Caki2 (cell line): ENCODE measurements around the gene PLXNA4. TPM values are rescaled to one million over a fixed set of nuclear protein-coding genes. Genes with fewer than 3 reads are reported as not detected.

Experiments
- DNase-seq: peaks from one replicate; pipeline ENCODE4 v3.0.0-alpha.2; 2015; ENCODE audit warnings: low read depth
- in situ Hi-C: cut with HindIII; loops from 2 replicates; pipeline ENCODE4 v1.10.0; 2016; ENCODE audit warnings: low sequenced_read_pairs, low pct_unique_long_range_greater_than_20kb, mixed read lengths
- total RNA-seq: library from RNA; depleted of rRNA; stranded (reverse); fragments of >200 nt; shearing (Covaris generic); gene quantifications from 2 replicates; pipeline ENCODE4 v1.2.3, GENCODE V29; 2014; ENCODE audit warnings: low replicate concordance

The PLXNA4 gene
- total RNA-seq, 1 experiment from 2014 or later: 0.34 TPM

DNA sequence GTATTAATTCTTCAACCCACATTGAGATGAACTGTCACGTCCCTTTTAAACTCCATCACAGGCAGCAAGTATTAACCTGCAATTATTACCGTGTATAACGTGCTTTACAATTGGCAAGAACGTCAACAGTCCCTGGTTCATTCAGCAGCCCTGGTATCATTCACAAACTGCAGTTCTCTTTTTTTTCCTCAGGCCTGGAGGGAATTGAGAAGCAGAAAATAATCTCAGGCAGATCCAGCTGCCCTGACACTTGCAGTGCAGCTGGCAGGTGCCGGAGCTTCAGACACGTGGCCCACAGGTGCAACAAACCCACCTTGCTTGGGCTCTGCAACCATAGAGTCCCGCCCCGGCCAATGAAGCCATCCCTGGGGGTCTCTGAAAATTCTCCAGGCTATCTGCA is 137.3 kb downstream of the PLXNA4 start:
- DNase-seq: no peak
- in situ Hi-C loops: no loop called here

DNA sequence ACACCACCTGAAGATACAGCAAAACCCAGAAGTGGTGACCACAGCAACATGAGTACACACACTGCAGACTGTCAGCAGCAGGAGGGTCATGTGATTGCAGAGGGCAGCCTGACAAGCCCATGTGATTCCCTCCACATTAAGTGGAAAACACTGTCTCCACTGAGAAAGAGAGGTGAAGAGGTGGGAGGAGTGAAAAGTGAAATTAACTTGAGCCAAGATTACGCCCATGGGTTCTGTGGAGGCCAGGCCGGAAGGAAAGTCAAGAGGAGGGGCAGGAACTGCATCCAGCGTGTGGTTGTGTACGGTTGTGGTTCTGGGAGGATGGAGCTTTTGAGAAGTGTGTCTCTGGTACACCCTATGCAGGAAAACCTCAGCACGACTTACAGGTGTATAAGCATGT is 138.5 kb downstream of the PLXNA4 start:
- DNase-seq: no peak
- in situ Hi-C loops: no loop called here

DNA sequence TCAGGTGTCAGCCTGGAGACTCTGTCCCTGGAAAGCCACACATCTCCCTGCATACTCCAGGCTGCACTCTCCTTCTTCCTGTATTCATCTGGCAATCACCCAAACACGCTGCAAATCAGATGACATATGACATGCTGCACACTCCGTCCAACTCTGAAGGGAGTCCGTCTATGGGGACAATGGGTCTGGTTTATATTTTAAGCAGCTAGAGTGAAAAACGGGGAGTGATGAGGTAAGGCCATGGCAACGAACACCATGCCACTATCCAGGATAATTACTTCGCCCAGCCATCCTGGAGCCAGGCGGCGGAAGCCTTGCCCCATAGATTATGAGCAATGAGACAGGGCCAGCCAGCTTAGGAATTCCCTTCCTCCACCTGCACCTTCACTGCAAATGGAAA is 140.1 kb downstream of the PLXNA4 start:
- in situ Hi-C loops: no loop called here
- no peak for DNase-seq

DNA sequence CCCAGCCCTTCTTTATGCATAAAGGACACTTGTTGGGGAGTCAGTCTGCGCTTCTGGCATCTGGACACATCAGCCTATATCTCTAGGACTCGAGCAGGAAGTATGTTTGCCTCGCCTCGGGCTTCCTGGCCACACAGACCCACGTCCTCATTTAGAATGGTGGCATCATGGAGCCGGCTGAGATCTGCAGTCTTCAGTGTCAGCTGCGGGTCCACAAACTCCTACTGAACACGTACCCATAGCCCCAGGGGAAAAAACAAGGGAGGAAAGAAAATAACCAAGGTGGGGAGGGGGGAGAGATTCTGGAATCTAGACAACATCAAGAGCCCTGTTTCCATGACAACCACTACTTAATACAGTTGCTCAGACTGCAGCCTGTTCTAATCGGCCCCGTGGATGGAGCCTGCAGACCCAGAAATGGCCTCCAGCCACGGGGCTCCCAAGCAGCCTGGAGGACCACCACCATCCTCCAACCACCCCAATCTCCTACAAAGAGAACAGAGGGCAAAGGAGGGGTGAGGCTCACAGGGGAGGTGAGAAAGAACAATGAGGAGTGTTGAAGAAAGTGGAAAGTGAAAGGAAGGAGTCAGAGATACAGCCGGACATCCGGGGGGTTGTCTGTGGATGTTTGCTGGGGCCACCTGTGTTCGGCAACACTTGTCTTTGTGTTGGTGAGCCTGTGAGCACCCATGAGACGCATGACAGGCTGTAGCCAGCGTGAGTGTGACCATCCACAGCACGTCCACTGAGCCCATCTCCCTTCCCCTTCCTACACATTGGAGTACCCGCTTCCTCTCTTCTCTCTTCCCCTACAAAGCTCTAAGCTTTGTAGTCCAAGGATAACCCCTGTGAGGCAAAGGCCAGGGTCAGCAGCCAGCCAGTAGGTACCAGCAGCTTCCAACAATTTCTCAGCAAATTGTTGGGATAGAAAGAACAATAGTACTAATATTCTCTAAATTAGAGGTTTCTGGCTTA is 141.0 kb downstream of the PLXNA4 start:
- DNase-seq: no peak
- in situ Hi-C loops: no loop called here

DNA sequence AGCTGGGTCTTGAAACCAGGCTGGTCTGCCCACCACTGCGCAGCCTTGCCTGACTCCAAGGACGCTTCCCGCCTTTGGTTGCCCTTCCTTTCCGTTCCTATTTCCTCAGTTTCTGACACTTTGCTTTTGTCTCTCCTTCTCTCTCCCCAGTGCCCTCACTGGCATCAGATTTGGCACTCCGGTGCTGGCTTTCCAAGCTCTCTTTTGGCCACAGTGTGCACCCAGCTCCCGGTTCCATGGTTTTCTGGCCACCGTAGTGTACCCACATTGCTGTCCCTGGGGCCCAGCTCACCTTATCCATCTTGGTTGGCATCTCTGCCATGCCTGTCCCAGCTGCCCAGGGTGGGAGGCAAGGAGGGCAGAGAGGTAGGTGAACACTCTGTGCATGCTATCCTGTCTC is 142.2 kb downstream of the PLXNA4 start:
- DNase-seq: no peak
- in situ Hi-C loops: no loop called here

DNA sequence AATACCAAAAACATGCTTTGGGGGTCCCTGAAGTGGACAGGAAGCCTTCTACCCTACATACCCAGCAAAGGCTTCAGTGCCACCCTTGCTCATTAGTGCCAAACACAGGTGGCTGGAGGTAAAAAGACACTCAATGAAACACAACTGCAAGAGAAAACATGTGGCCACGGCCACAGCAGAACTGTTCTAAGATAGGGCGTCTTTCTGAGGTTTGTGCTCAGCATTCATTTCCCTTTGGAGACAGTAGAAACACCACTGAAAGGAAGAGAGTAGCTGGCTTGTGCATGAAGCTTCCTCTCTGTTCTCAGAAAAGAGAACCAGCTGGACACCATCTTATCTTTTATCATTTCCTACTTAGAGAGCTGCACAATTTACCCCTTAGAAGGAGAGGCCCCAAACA is 143.0 kb downstream of the PLXNA4 start:
- in situ Hi-C loops: no loop called here
- DNase-seq: no peak

DNA sequence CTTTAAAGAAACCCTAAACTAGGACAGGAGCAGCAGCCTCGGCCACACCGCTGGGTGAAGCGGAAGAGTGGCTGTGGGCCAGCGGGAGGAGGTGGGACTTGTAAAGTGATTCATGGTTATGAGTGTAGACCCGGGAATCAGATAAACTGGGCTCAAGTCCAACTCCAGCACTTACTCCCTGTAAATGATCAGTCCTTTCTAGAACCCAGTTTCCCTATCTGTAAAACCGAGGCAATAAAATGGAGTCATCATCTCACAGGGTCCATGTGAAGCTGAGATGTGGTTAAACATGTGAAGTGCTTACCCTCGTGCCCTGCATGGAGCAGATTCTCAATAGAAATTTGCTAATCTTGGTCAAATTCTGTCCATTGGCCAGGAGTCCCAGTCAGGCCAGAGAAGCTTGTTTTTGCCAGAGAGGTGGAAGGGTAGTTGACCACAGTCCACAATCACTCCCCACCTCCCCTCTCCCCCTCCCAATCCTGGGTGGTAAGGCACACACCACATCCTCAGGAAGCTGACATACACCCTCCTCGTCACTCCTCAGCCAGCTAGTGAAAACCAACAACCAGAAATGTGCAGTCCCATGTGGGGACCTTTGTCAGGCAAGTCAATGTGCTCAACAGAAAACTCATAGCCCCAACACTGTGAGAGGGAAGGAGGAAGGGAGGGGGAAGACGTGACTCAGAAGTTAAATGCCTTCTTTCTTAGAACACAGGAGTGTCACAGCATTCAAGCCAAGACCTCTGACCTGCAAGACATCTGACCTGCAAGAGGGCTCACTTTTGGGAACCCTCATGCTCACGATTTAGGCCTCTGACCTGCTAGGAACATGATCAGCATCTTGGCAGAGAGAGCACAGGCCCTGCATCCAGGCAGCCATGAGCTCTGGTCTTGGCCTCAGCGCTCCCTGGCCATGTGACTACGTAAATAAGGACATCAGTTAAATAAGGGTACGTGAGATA is 145.1 kb downstream of the PLXNA4 start:
- in situ Hi-C loops: no loop called here
- DNase-seq: no peak

DNA sequence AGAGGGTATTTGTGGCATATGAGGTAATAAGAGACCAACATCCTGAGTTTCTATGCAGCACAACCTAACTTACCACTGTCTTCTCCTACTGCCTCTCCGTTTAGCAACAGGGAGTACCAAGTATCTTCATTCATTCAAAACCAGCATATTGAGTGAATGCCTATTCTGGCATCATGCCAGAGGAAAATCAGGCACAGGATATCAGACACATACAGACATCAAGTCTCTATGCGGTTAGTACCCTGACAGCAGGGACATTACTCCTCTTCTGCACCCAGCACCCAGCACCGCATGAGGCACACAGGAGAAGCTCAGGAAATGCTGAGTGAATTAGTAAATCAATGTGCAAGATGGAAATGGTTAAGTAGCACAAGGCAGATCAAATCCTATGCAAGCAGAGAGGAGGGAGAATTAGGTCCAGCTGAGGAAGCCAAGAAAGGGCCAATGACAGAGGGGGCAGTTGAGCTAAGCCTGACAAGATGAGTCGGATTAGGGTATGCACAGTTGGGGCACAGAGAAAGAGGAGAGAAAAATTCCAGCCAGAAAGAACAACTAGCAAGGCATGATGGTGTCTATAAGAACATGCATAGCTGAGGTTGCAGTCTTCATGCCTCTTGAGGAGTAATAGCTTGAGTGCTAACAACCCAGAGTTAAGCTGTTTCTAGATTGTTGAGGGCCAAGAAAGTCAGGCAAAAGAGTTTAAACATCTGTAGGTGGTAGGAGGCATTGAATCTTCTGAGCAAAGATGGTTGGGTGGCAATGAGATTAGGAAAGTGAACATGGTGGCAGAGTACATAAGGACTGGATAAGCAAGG is 146.0 kb downstream of the PLXNA4 start:
- in situ Hi-C loops: no loop called here

DNA sequence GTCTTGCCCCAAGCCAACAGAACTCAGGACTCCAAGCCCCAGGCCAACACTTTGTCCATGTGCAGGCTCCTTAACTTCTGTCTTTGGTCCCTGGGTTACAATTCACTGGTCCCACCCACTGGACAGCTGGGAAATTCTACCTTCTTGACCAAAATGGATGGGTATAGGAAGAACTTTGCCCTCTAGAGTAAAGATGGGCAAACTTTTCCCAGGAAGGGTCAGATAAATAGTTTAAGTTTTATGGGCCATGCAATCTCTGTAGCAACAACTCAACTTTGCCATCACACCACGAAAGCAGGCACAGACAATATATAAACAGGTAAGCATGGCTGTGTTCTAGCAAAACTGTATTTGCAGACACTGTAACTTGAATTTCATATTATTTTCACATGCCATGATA is 147.1 kb downstream of the PLXNA4 start:
- in situ Hi-C loops: no loop called here
- no peak for DNase-seq

More for the DNA sequence above, 146.0 kb downstream of the PLXNA4 start:
- DNase-seq: no peak

DNA sequence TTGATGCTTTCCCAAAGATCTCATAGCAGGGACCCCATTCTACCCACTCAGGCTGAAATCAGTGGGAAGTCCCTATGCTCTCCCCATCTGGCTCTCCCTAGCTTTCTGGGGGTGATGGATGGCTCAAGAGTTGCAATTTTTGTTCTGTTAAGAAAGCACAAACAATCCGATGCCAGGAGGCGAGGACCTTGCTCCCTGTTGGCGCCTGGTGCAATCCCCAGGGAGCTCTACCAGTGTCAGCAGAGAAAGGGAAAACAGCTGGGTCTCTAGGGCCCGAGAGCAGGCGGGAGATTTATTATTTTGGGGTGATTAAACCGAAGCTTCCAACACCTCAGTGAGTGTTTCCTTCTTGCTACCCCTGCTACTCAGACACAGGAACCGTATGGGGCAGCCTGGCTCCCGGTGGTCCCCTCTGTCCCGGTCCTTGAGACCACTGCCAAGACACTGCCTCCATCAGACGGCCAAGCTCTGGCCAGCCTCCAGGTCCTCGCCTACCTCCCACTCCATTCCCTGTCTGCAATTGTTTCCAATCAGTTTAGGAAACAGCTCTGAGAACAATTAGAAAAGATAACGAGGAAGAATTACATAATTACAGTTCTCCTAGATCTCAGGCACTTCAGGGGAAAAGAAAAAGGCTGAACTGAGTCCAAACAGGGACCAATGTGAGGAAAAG is 147.9 kb downstream of the PLXNA4 start:
- DNase-seq: no peak
- in situ Hi-C loops: no loop called here

DNA sequence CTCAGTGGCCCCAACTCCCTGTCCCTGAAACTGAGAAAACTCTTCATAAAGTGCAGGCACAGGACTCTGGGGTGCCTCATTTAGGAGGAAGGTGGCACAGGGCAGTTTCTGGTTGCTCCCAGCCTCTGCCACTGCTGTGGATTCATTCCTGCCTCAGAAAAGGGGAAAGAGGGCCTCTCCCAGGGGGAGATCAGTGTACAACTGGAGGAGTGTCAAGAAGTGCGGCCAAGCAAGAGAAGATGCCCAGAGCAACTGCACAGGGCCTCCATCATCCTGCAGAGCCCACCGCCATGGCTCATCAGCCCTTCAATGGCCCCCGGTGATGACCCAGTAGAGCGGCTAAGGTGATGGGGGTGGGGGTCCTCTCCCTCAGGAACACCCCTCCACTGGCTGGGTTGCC is 150.3 kb downstream of the PLXNA4 start:
- in situ Hi-C loops: no loop called here
- DNase-seq: no peak

DNA sequence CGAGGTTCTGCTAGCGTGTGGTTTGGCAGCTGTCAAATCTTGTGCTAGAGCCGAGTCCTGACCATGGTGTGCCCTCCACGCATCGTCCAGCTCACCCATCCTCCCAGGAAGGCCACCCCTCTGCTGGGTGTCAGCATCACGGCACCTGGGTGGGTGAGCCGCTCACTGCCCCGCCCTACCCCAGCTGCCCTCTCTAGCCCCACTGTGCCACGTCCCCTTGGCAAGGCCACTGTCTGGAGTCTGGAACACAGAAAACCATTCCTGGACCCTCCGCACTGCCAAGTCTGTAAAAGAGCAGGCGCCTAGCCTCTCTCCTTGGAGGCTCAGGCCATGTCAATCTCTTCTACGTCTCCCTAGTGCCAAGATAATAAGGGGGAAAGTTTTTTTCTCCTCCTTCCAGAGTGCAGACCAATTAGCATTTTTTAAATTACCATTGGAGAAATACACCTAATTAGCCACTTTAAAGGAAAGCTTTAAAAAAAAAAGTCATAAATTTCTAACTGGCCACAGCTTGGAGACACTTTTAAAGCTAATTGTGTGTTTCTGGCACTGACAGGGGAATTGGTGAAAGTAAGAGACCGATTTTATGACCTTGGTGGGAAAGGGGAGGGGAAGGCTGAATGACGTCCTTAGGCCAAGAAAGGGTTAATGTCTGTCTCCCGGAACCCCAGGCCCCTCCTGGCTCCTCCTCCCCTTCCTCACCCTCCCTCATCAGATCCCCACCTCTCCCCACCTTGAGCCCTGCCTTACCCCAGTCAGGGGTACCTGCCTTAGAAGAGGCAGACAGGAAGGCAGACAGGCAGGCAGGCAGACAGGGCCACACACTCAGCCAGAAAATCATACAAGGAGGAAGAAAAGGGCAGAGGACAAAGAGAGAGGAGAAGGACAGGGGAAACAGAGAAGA is 151.2 kb downstream of the PLXNA4 start:
- in situ Hi-C loops: no loop called here
- no peak for DNase-seq

DNA sequence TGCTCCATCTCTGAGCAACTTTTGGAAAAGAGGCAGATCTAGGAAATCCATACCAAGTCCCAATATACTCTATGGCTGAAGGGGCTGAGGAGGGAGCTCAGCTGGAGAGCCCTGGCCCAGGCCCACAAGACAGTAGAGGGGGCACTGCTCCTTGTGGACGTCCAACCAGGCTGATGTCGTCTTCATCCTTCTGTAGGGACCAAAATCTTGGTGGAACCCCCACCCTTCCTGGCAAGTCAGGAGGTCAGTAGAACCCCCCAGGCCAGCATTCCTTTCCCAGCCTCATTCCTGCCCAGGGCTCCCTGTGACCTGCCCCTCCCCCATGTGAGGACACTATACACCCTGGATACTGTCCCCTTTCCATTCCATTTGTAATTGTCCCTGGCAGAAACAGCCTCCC is 152.0 kb downstream of the PLXNA4 start:
- in situ Hi-C loops: no loop called here
- DNase-seq: no peak

DNA sequence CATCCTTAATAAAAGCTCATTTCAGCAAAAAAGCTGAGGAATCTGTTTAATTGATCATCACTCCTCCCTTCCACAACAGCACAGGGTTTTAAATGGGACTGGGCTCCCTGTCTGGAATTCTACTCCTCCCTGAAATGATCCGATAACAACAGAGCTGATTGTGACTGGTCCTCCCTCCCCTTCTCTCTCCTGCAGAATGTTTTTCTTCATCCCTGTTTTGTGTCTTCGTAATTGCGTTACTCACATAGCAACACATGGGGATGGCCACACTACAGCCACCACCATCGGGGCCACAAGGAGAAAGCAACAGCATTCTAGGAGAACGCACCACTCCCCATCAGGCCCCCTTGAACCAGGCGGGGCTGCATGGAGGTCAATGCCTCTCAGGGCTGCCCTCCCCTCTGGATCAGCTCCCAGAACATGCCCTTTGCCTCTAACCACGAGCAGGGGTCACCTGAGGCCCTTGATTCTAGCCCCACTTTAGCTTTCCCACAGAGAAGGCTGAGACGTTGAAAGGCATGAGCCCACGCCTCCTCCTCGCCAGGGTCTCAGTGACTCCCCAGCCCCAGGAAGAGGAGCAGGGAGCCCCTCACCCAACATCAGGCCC is 152.6 kb downstream of the PLXNA4 start:
- no peak for DNase-seq
- in situ Hi-C loops: no loop called here

DNA sequence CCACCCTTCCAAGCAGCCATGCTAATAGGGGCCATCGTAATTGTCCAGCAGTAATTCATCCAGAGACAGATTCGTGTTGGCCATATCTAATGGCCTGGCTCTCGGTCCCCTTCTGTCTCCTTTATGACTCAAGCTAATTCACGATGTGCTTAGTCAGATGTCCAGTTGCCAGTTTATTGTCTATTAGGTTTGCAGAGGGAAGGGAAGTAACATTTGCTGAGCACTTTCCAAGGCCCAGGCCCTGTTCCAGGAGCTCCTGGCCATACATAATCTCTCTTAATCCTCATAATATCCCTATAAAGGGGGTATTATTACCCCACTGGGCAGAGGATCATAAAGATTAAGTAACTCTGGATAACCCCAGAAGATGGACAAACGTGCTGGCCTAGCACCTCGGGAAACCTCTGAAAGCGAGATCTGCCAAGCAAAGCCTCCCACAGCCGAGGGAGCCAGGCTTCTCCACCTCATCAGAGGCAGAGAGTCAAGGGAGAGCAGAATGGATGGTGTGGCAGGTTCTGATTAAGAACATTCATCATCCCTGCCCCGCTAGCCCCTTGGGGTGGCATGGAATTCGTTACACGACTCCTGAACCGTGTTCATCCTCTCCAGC is 153.7 kb downstream of the PLXNA4 start:
- DNase-seq: no peak
- in situ Hi-C loops: no loop called here

DNA sequence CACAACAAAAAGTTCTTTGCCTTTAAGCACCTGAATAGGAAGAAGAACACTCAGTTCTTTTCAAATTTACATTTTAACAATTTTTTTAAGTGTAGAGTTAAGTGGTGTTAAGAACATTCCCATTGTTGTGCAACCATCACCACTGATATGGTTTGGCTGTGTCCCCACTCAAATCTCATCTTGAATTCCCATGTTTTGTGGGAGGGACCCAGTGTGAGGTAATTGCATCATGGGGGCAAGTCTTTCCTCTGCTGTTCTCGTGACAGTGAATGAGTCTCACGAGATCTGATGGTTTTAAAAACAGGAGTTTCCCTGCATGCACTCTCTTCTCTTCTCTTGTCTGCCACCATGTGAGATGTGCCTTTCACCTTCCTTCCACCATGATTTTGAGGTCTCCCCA is 155.7 kb downstream of the PLXNA4 start:
- DNase-seq: no peak
- in situ Hi-C loops: no loop called here
